ENCODE measurements around the gene UBR1.

UBR1 gene

GRCh38 chr15:43105778-43106485 is at the start of gene UBR1:
TSS of gene UBR1 (minus strand) at chr15:43106038. CDS start at chr15:43106022, 16 bp downstream.
- peak within 1 kb of the TSS; percentile 93 for H3K4me3 ChIP-seq (replicated peaks; ENCODE audit: low read depth, low read length)
- TF ChIP-seq CTCF (IDR thresholded peaks at IDR 0.05; ENCODE audit: low read length, missing control alignments): no peak
- peak; percentile 96 for DNase-seq (ENCODE audit: low read depth)

- no peak for TF ChIP-seq CTCF (IDR thresholded peaks at IDR 0.05; ENCODE audit: low read length, missing control alignments)
- no peak overlapping the region for H3K4me3 ChIP-seq (replicated peaks; ENCODE audit: low read depth, low read length)
- no peak for DNase-seq (ENCODE audit: low read depth)
These were observed 47.4 kb upstream of the UBR1 start for GRCh38 chr15:43153269-43153668.

- no peak for TF ChIP-seq CTCF (IDR thresholded peaks at IDR 0.05; ENCODE audit: low read length, missing control alignments)
- H3K4me3 ChIP-seq (replicated peaks; ENCODE audit: low read depth, low read length): no peak overlapping the region
- DNase-seq (ENCODE audit: low read depth): no peak
These were observed 45.9 kb upstream of the UBR1 start for GRCh38 chr15:43151688-43152087.

GRCh38 chr15:43150191-43150929 is 44.5 kb upstream of the UBR1 start:
- no peak overlapping the region for H3K4me3 ChIP-seq (replicated peaks; ENCODE audit: low read depth, low read length)
- no peak for TF ChIP-seq CTCF (IDR thresholded peaks at IDR 0.05; ENCODE audit: low read length, missing control alignments)
- peak; percentile 82 for DNase-seq (ENCODE audit: low read depth)

- no peak overlapping the region for H3K4me3 ChIP-seq (replicated peaks; ENCODE audit: low read depth, low read length)
- DNase-seq (ENCODE audit: low read depth): no peak
- no peak for TF ChIP-seq CTCF (IDR thresholded peaks at IDR 0.05; ENCODE audit: low read length, missing control alignments)
These were observed 40.3 kb upstream of the UBR1 start for GRCh38 chr15:43146184-43146583.

GRCh38 chr15:43144512-43144911 is 38.7 kb upstream of the UBR1 start:
- no peak for TF ChIP-seq CTCF (IDR thresholded peaks at IDR 0.05; ENCODE audit: low read length, missing control alignments)
- DNase-seq (ENCODE audit: low read depth): no peak
- no peak overlapping the region for H3K4me3 ChIP-seq (replicated peaks; ENCODE audit: low read depth, low read length)
